Esophagus squamous epithelium (tissue), 5 donors: ENCODE data around the gene NAPSA. TPM values are rescaled to one million over a fixed set of nuclear protein-coding genes. Genes with fewer than 3 reads are reported as not detected.
"Not testable (repeated sequence)": the region's sequence is repeated elsewhere in the genome, so short reads cannot be mapped to it uniquely, and the experiment has no call there.

Experiments used
- DNase-seq: peaks from one replicate; lab custom pipeline; 2025; lab: John Stamatoyannopoulos, UW
- H3K27ac ChIP-seq, 4 donors: fragments of 200-600 bp; sonication (generic); one replicate each; pipeline ENCODE4 v1.5.1; 2016 to 2019; ENCODE audit warnings: mild to moderate bottlenecking in 1 of 4
- H3K27me3 ChIP-seq, 4 donors: fragments of 200-600 bp; sonication (generic); 1 replicate in 3 of 4; 2 replicates in 1 of 4; pipeline versions ENCODE4 v1.5.1 to v1.6.0; 2017 to 2021; ENCODE audit warnings: antibody characterized with exemption in 1 of 4
- H3K36me3 ChIP-seq, 3 donors: fragments of 200-600 bp; sonication (generic); one replicate each; pipeline ENCODE4 v1.5.1; 2016 to 2019
- H3K4me1 ChIP-seq, 3 donors: fragments of 200-600 bp; sonication (generic); one replicate each; pipeline ENCODE4 v1.5.1; 2017 to 2019
- H3K4me3 ChIP-seq, 4 donors: fragments of 200-600 bp; sonication (generic); 1 replicate in 3 of 4; 2 replicates in 1 of 4; pipeline ENCODE4 v1.5.1; 2016 to 2019; ENCODE audit warnings: mild to moderate bottlenecking in 2 of 4, moderate library complexity in 1 of 4
- H3K9me3 ChIP-seq, 3 donors: fragments of 200-600 bp; sonication (generic); one replicate each; pipeline ENCODE4 v1.5.1; 2016 to 2019
- CTCF ChIP-seq, 6 experiments: fragments of 450-650 bp in 4 of 6; fragments of 200-600 bp in 2 of 6; sonication (generic) in 2 of 6; IDR thresholded peaks; one replicate each; pipeline ENCODE4 v1.5.1; 2016 to 2019; ENCODE audit warnings: antibody characterized with exemption in 6 of 6, mild to moderate bottlenecking in 4 of 6, moderate library complexity in 4 of 6
- POLR2A ChIP-seq, 4 donors: fragments of 450-650 bp; IDR thresholded peaks; one replicate each; pipeline ENCODE4 v1.6.1; 2017; ENCODE audit warnings: antibody characterized with exemption in 4 of 4, mild to moderate bottlenecking in 4 of 4, moderate library complexity in 3 of 4
- WGBS, 2 donors: methylation state at CpG; one replicate each; pipeline ENCODE4 v1.1.5; 2018; 5-methylcytosine and 5-hydroxymethylcytosine counted together
- intact Hi-C: fragments of 100-400 bp; cut with DNase I; formaldehyde crosslinking; loops from one replicate; pipeline ENCODE4 v1.15.0; 2022
- total RNA-seq, 4 donors: library from RNA; depleted of rRNA; stranded (reverse); fragments of >200 nt; gene quantifications; one replicate each; pipeline ENCODE4 v1.1.0, GENCODE V29; 2016
- donor health status: DM: yes; HTN: yes; CAD: no.

NAPSA gene
- total RNA-seq, 4 donors from 2014 or later = 0.38 TPM; not detected in 3

GRCh38 chr19:50358483-50359327 lies 6.7 kb downstream of the NAPSA start:
- Histone ChIP-seq H3K4me3 (peak overlapping the region; percentile 26 to 62 (median 40)), H3K9me3 (no peaks in the 10 kb centered on the region), H3K36me3 (no peaks in the 10 kb centered on the region), H3K27ac (peak overlapping the region in 3 of 4 donors; percentile 82 to 87 (median 83)), H3K27me3 (peaks cover 0 to 15% (median 0%) of the 10 kb centered on the region in 4 donors), H3K4me1 (peaks cover 0 to 25% (median 0%) of the 10 kb centered on the region in 3 donors)
- TF ChIP-seq CTCF (IDR thresholded peaks at IDR 0.05) (no peak), POLR2A (IDR thresholded peaks at IDR 0.05) (peak in 1 of 4 donors; percentile 48)
- intact Hi-C loops = no loop called here
- DNase-seq = no peak
- WGBS, 2 donors = 43 to 48% methylated on average over 24 to 35 of the region's 54 CpGs

GRCh38 chr19:50357178-50358100 lies 8.0 kb downstream of the NAPSA start:
- WGBS, 2 donors = 12 to 22% methylated on average over 6 to 28 of the region's 54 CpGs
- intact Hi-C loops = no loop called here

GRCh38 chr19:50356691-50357177 lies 8.7 kb downstream of the NAPSA start:
- no peaks in the 10 kb centered on the region for H3K36me3 ChIP-seq
- intact Hi-C loops = no loop called here
- no peak for DNase-seq
- H3K27me3 ChIP-seq = peaks cover 0 to 15% (median 0%) of the 10 kb centered on the region in 4 donors
- H3K27ac ChIP-seq = no peak overlapping the region
- peaks cover 0 to 25% (median 0%) of the 10 kb centered on the region in 3 donors for H3K4me1 ChIP-seq
- WGBS, 2 donors = 32 to 35% methylated on average over 13 of the region's 13 CpGs
- H3K9me3 ChIP-seq = no peaks in the 10 kb centered on the region
- no peak for TF ChIP-seq CTCF (IDR thresholded peaks at IDR 0.05)
- H3K4me3 ChIP-seq = peak overlapping the region in 3 of 4 donors; percentile 40 to 62 (median 41)

More at GRCh38 chr19:50357178-50358100, 8.0 kb downstream of the NAPSA start:
- peak; percentile 85 to 95 (median 91) for TF ChIP-seq CTCF (IDR thresholded peaks at IDR 0.05)
- peak in 1 of 4 donors; percentile 46 for TF ChIP-seq POLR2A (IDR thresholded peaks at IDR 0.05)
- Histone ChIP-seq H3K27me3 (peaks cover 0 to 15% (median 0%) of the 10 kb centered on the region in 4 donors), H3K36me3 (no peaks in the 10 kb centered on the region), H3K27ac (peak overlapping the region; percentile 60 to 87 (median 82)), H3K4me3 (peak overlapping the region; percentile 26 to 62 (median 40)), H3K9me3 (no peaks in the 10 kb centered on the region), H3K4me1 (peaks cover 0 to 25% (median 0%) of the 10 kb centered on the region in 3 donors)
- peak; percentile 28 for DNase-seq

- H3K9me3 ChIP-seq, H3K4me3 ChIP-seq, intact Hi-C loops, DNase-seq, H3K27ac ChIP-seq, H3K36me3 ChIP-seq: not testable (repeated sequence)
- Histone ChIP-seq H3K4me1 (peaks cover 0 to 42% (median 2%) of the 10 kb centered on the region in 3 donors), H3K27me3 (peaks cover 0 to 11% (median 0%) of the 10 kb centered on the region in 4 donors)
- WGBS, 2 donors = 92 to 100% methylated on average over 4 to 6 of the region's 7 CpGs
Measured at GRCh38 chr19:50353487-50353880, 12.0 kb downstream of the NAPSA start.

- Histone ChIP-seq H3K9me3 (no peaks in the 10 kb centered on the region), H3K27ac (no peak overlapping the region), H3K27me3 (peaks cover 0 to under 1% (median 0%) of the 10 kb centered on the region in 4 donors), H3K36me3 (no peaks in the 10 kb centered on the region), H3K4me1 (peaks cover 0 to 30% (median 2%) of the 10 kb centered on the region in 3 donors), H3K4me3 (no peak overlapping the region)
- intact Hi-C loops = no loop called here
- TF ChIP-seq POLR2A (IDR thresholded peaks at IDR 0.05) = no peak
- no peak for TF ChIP-seq CTCF (IDR thresholded peaks at IDR 0.05)
- DNase-seq = no peak
- WGBS, 2 donors = 56 to 71% methylated on average over 3 to 4 of the region's 4 CpGs
Measured at GRCh38 chr19:50352242-50352641, 13.2 kb downstream of the NAPSA start.
